Measurements from ENCODE around the gene USP6NL.

Gene USP6NL

GRCh38 chr10:11597470-11597869 is 14.0 kb downstream of the USP6NL start:
- no peak overlapping the region for H2BK15ac ChIP-seq (ENCODE audit: low read length)
- no peak overlapping the region for H3K4me3 ChIP-seq (ENCODE audit: low read length in 2 of 2)
- no peak overlapping the region for H3K9ac ChIP-seq (ENCODE audit: low read depth, low read length, poor library complexity)
- H2AK5ac ChIP-seq (ENCODE audit: low read depth, low read length) = no peak overlapping the region
- no peak overlapping the region for H2BK12ac ChIP-seq (ENCODE audit: low read length)
- H3K79me1 ChIP-seq (ENCODE audit: low read depth, low read length) = no peaks in the 10 kb centered on the region
- WGBS, 2 donors (ENCODE audit: extremely low coverage in 2 of 2, insufficient read length in 2 of 2, insufficient replicate concordance in 1 of 2) = no CpG with 5 or more reads among the region's 3 CpGs
- no peak overlapping the region for H3K4me2 ChIP-seq (ENCODE audit: insufficient read depth, low read length, poor library complexity, severe bottlenecking)
- peaks cover 2 to 52% of the 10 kb centered on the region in 2 donors for H3K36me3 ChIP-seq (replicated peaks in 1 of 2; ENCODE audit: control insufficient read depth in 2 of 2, insufficient read depth in 2 of 2, low read length in 2 of 2)
- peaks cover 0 to 5% of the 10 kb centered on the region in 2 donors for H3K4me1 ChIP-seq (ENCODE audit: control insufficient read depth in 2 of 2, insufficient read depth in 1 of 2, low read depth in 1 of 2, low read length in 2 of 2)
- peaks cover 0 to 5% of the 10 kb centered on the region in 2 donors for H3K9me3 ChIP-seq (replicated peaks in 1 of 2; ENCODE audit: control insufficient read depth in 2 of 2, insufficient read depth in 1 of 2, low read depth in 1 of 2, low read length in 2 of 2)
- no peak overlapping the region for H2BK120ac ChIP-seq (ENCODE audit: low read depth, low read length)
- no peak overlapping the region for H3K18ac ChIP-seq (ENCODE audit: low read length)
- no peak overlapping the region for H3K27ac ChIP-seq (replicated peaks; ENCODE audit: low read length)
- H4K8ac ChIP-seq (ENCODE audit: low read depth, low read length) = no peak overlapping the region
- H3K27me3 ChIP-seq (ENCODE audit: control insufficient read depth in 3 of 3, insufficient read depth in 3 of 3, low read depth in 1 of 3, low read length in 3 of 3) = no peaks in the 10 kb centered on the region
- no peak for DNase-seq (ENCODE audit: low spot score)
- H4K91ac ChIP-seq (ENCODE audit: low read depth, low read length, poor library complexity) = no peak overlapping the region
- no peak overlapping the region for H3K4ac ChIP-seq (ENCODE audit: low read length)
- no peak overlapping the region for H3K14ac ChIP-seq (ENCODE audit: low read length)
- no peak overlapping the region for H2AFZ ChIP-seq (ENCODE audit: low read length)
- H2BK5ac ChIP-seq (ENCODE audit: low read length) = no peak overlapping the region
- no peak overlapping the region for H3K23ac ChIP-seq (ENCODE audit: low read depth, low read length, poor library complexity)

DNA sequence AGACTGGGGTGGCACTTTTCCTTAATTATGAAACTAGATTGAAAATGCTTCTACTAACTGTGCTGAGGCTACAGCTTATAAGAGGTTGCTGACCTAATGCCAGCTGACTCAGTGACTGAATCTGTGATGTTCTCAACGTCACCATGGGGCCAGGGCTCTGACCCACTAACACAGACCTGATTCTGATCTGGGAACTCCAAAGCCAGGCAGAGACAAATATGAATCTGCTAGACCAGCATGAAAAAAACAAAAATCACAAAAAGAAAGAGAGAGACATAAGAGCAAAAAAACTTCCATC is 16.1 kb downstream of the USP6NL start:
- Histone ChIP-seq H3K9ac (ENCODE audit: low read depth, low read length, poor library complexity) (no peak overlapping the region), H2BK5ac (ENCODE audit: low read length) (no peak overlapping the region), H3K79me1 (ENCODE audit: low read depth, low read length) (no peaks in the 10 kb centered on the region), H2BK12ac (ENCODE audit: low read length) (no peak overlapping the region), H3K36me3 (replicated peaks in 1 of 2; ENCODE audit: control insufficient read depth in 2 of 2, insufficient read depth in 2 of 2, low read length in 2 of 2) (peaks cover 0 to 55% of the 10 kb centered on the region in 2 donors), H3K4me2 (ENCODE audit: insufficient read depth, low read length, poor library complexity, severe bottlenecking) (no peak overlapping the region), H3K14ac (ENCODE audit: low read length) (no peak overlapping the region), H4K91ac (ENCODE audit: low read depth, low read length, poor library complexity) (no peak overlapping the region), H2AFZ (ENCODE audit: low read length) (no peak overlapping the region), H3K4me3 (ENCODE audit: low read length in 2 of 2) (no peak overlapping the region), H2BK15ac (ENCODE audit: low read length) (no peak overlapping the region), H3K27me3 (ENCODE audit: control insufficient read depth in 3 of 3, insufficient read depth in 3 of 3, low read depth in 1 of 3, low read length in 3 of 3) (no peaks in the 10 kb centered on the region), H3K23ac (ENCODE audit: low read depth, low read length, poor library complexity) (no peak overlapping the region), H3K4me1 (ENCODE audit: control insufficient read depth in 2 of 2, insufficient read depth in 1 of 2, low read depth in 1 of 2, low read length in 2 of 2) (peaks cover 4 to 10% of the 10 kb centered on the region in 2 donors), H3K18ac (ENCODE audit: low read length) (no peak overlapping the region), H3K9me3 (replicated peaks in 1 of 2; ENCODE audit: control insufficient read depth in 2 of 2, insufficient read depth in 1 of 2, low read depth in 1 of 2, low read length in 2 of 2) (no peaks in the 10 kb centered on the region), H4K8ac (ENCODE audit: low read depth, low read length) (no peak overlapping the region), H3K4ac (ENCODE audit: low read length) (no peak overlapping the region), H3K27ac (replicated peaks; ENCODE audit: low read length) (no peak overlapping the region), H2AK5ac (ENCODE audit: low read depth, low read length) (no peak overlapping the region), H2BK120ac (ENCODE audit: low read depth, low read length) (no peak overlapping the region)
- no CpG with 5 or more reads among the region's 1 CpG for WGBS, 2 donors (ENCODE audit: extremely low coverage in 2 of 2, insufficient read length in 2 of 2, insufficient replicate concordance in 1 of 2)
- DNase-seq (ENCODE audit: low spot score) = no peak

DNA sequence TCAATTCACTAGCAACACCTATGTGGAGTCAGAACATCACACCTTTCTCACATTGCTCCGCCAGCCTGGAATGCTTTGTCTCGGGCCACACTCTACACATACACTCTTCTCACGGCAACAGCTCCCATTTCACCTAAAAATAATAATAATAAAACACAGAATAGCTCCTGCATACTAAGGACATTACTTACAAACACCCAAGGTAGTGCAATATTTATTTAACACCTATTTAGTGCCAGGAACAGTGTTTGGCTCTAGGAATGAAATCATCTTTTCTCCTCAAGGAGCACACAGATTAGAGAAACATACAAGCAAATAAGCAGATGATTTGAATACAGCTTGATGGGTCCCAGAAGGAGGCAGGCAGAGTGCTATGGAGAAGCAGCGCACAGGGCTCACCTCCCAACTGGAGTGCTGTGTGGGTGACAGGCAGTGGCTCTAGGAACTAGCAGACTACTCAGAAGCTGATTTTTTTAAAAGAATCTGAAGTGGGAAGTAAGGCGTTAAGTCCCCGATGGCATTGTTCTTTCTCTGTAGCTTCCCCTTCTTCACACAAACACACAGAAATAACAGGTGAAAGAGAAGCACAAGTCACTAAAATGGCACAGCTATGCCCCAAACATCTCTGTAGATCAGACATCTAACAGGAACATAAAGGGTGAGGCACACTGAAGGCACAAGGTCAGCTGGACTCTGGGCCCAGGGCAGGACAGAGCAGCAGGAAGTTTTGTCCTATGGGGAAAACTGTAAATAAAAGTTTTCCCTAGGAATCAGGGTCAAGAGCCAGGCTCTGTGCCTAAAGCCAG is 16.7 kb downstream of the USP6NL start:
- peaks cover 4 to 10% of the 10 kb centered on the region in 2 donors for H3K4me1 ChIP-seq (ENCODE audit: control insufficient read depth in 2 of 2, insufficient read depth in 1 of 2, low read depth in 1 of 2, low read length in 2 of 2)
- H3K4ac ChIP-seq (ENCODE audit: low read length) = no peak overlapping the region
- no peak overlapping the region for H3K23ac ChIP-seq (ENCODE audit: low read depth, low read length, poor library complexity)
- H2AK5ac ChIP-seq (ENCODE audit: low read depth, low read length) = no peak overlapping the region
- no peak overlapping the region for H3K4me2 ChIP-seq (ENCODE audit: insufficient read depth, low read length, poor library complexity, severe bottlenecking)
- H3K36me3 ChIP-seq (replicated peaks in 1 of 2; ENCODE audit: control insufficient read depth in 2 of 2, insufficient read depth in 2 of 2, low read length in 2 of 2) = peaks cover 0 to 51% of the 10 kb centered on the region in 2 donors
- DNase-seq (ENCODE audit: low spot score) = no peak
- no peak overlapping the region for H2BK5ac ChIP-seq (ENCODE audit: low read length)
- no peak overlapping the region for H3K27ac ChIP-seq (replicated peaks; ENCODE audit: low read length)
- H3K18ac ChIP-seq (ENCODE audit: low read length) = no peak overlapping the region
- no peak overlapping the region for H3K9ac ChIP-seq (ENCODE audit: low read depth, low read length, poor library complexity)
- H3K14ac ChIP-seq (ENCODE audit: low read length) = no peak overlapping the region
- H2BK15ac ChIP-seq (ENCODE audit: low read length) = no peak overlapping the region
- no peaks in the 10 kb centered on the region for H3K79me1 ChIP-seq (ENCODE audit: low read depth, low read length)
- H3K27me3 ChIP-seq (ENCODE audit: control insufficient read depth in 3 of 3, insufficient read depth in 3 of 3, low read depth in 1 of 3, low read length in 3 of 3) = no peaks in the 10 kb centered on the region
- H2BK120ac ChIP-seq (ENCODE audit: low read depth, low read length) = no peak overlapping the region
- H4K8ac ChIP-seq (ENCODE audit: low read depth, low read length) = no peak overlapping the region
- H4K91ac ChIP-seq (ENCODE audit: low read depth, low read length, poor library complexity) = no peak overlapping the region
- WGBS, 2 donors (ENCODE audit: extremely low coverage in 2 of 2, insufficient read length in 2 of 2, insufficient replicate concordance in 1 of 2) = no CpG with 5 or more reads among the region's 6 CpGs
- no peak overlapping the region for H3K4me3 ChIP-seq (ENCODE audit: low read length in 2 of 2)
- no peak overlapping the region for H2BK12ac ChIP-seq (ENCODE audit: low read length)
- H3K9me3 ChIP-seq (replicated peaks in 1 of 2; ENCODE audit: control insufficient read depth in 2 of 2, insufficient read depth in 1 of 2, low read depth in 1 of 2, low read length in 2 of 2) = no peaks in the 10 kb centered on the region
- no peak overlapping the region for H2AFZ ChIP-seq (ENCODE audit: low read length)

DNA sequence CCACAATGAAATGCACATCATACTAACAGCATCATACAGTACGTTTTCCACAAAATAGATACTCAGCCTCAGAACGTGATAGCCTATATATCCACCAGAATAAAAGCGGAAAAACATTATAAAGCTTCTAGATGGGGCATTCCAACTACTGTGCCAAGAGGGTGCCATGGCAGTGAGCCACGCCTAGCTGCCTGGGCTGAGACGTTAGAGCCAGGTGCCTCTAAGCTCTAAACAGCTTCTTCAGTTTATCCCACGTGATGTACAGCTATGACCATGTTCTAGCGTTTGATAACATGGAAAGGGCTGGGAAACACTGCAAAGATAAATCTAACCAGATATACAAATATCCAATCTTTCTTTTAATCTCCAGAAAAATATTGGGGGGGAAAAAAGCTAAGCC is 17.8 kb downstream of the USP6NL start:
- no CpG with 5 or more reads among the region's 7 CpGs for WGBS, 2 donors (ENCODE audit: extremely low coverage in 2 of 2, insufficient read length in 2 of 2, insufficient replicate concordance in 1 of 2)
- H2BK15ac ChIP-seq (ENCODE audit: low read length) = no peak overlapping the region
- no peaks in the 10 kb centered on the region for H3K9me3 ChIP-seq (replicated peaks in 1 of 2; ENCODE audit: control insufficient read depth in 2 of 2, insufficient read depth in 1 of 2, low read depth in 1 of 2, low read length in 2 of 2)
- no peak overlapping the region for H3K9ac ChIP-seq (ENCODE audit: low read depth, low read length, poor library complexity)
- no peak for DNase-seq (ENCODE audit: low spot score)
- no peaks in the 10 kb centered on the region for H3K27me3 ChIP-seq (ENCODE audit: control insufficient read depth in 3 of 3, insufficient read depth in 3 of 3, low read depth in 1 of 3, low read length in 3 of 3)
- H4K8ac ChIP-seq (ENCODE audit: low read depth, low read length) = no peak overlapping the region
- H3K18ac ChIP-seq (ENCODE audit: low read length) = no peak overlapping the region
- no peak overlapping the region for H3K4ac ChIP-seq (ENCODE audit: low read length)
- H4K91ac ChIP-seq (ENCODE audit: low read depth, low read length, poor library complexity) = no peak overlapping the region
- H2AFZ ChIP-seq (ENCODE audit: low read length) = no peak overlapping the region
- no peaks in the 10 kb centered on the region for H3K79me1 ChIP-seq (ENCODE audit: low read depth, low read length)
- peaks cover 4 to 10% of the 10 kb centered on the region in 2 donors for H3K4me1 ChIP-seq (ENCODE audit: control insufficient read depth in 2 of 2, insufficient read depth in 1 of 2, low read depth in 1 of 2, low read length in 2 of 2)
- no peak overlapping the region for H2AK5ac ChIP-seq (ENCODE audit: low read depth, low read length)
- no peak overlapping the region for H2BK12ac ChIP-seq (ENCODE audit: low read length)
- no peak overlapping the region for H3K14ac ChIP-seq (ENCODE audit: low read length)
- no peak overlapping the region for H2BK5ac ChIP-seq (ENCODE audit: low read length)
- no peak overlapping the region for H3K27ac ChIP-seq (replicated peaks; ENCODE audit: low read length)
- H3K23ac ChIP-seq (ENCODE audit: low read depth, low read length, poor library complexity) = no peak overlapping the region
- no peak overlapping the region for H3K4me3 ChIP-seq (ENCODE audit: low read length in 2 of 2)
- peaks cover 0 to 51% of the 10 kb centered on the region in 2 donors for H3K36me3 ChIP-seq (replicated peaks in 1 of 2; ENCODE audit: control insufficient read depth in 2 of 2, insufficient read depth in 2 of 2, low read length in 2 of 2)
- no peak overlapping the region for H3K4me2 ChIP-seq (ENCODE audit: insufficient read depth, low read length, poor library complexity, severe bottlenecking)
- H2BK120ac ChIP-seq (ENCODE audit: low read depth, low read length) = no peak overlapping the region
